Measurements from ENCODE around the gene SLC25A5.
A peak's percentile ranks its signal among the peaks of the same experiment; 100 is the strongest.
"Not testable (repeated sequence)": the region's sequence is repeated elsewhere in the genome, so short reads cannot be mapped to it uniquely, and the experiment has no call there.

Gene SLC25A5

GRCh38 chrX:119477812-119478232, 9.6 kb downstream of the SLC25A5 start:
- peak; percentile 82 for DNase-seq (ENCODE audit: low spot score)

- DNase-seq (ENCODE audit: low spot score): no peak
These were observed 10.3 kb downstream of the SLC25A5 start for GRCh38 chrX:119478504-119478903.

GRCh38 chrX:119479845-119480244, 11.6 kb downstream of the SLC25A5 start:
- DNase-seq (ENCODE audit: low spot score): no peak

DNA sequence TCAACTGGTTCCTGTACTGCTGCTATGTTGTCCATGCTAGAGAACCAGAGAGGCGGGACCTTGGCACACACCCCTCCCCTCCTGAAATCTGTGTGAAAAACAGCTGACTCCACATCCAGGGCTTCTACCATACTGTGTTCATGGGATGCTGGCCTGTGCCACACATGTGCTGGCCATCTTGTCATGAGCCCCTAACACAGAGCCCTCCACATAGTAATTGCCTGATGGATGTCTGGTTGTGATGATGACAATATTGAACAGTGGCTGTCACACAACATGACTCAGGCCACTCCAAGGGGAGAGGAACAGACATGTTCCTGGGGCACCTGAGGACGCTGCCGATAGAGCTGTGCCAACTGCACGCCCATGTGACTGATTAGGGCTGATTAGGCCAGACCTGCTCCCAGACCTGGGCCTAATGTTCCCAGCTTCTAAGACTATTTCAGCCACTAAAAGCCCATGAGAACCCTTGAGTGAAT, 13.1 kb downstream of the SLC25A5 start:
- no peak for DNase-seq (ENCODE audit: low spot score)

GRCh38 chrX:119482041-119482440, 13.8 kb downstream of the SLC25A5 start:
- DNase-seq (ENCODE audit: low spot score): no peak

GRCh38 chrX:119482481-119483480, 14.5 kb downstream of the SLC25A5 start:
- peak; percentile 72 for DNase-seq (ENCODE audit: low spot score)

DNA sequence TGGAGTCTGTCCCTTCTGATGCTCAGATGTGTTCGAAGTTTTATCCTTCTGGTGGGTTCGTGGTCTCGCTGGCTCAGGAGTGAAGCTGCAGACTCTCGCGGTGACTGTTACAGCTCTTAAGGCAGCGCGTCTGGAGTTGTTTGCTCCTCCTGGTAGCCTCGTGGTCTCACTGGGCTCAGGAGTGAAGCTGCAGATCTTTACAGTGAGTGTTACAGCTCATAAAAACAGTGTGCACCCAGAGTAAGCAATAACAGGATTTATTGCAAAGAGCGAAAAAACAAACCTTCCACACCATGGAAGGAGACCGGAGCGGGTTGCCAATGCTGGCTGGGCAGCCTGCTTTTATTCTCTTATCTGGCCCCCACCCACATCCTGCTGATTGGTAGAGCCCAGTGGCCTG, 18.5 kb downstream of the SLC25A5 start:
- DNase-seq (ENCODE audit: low spot score): no peak

GRCh38 chrX:119487766-119488165, 19.5 kb downstream of the SLC25A5 start:
- DNase-seq (ENCODE audit: low spot score): not testable (repeated sequence)

- no peak for DNase-seq (ENCODE audit: low spot score)
These were observed 20.5 kb downstream of the SLC25A5 start for GRCh38 chrX:119488749-119489148.

DNA sequence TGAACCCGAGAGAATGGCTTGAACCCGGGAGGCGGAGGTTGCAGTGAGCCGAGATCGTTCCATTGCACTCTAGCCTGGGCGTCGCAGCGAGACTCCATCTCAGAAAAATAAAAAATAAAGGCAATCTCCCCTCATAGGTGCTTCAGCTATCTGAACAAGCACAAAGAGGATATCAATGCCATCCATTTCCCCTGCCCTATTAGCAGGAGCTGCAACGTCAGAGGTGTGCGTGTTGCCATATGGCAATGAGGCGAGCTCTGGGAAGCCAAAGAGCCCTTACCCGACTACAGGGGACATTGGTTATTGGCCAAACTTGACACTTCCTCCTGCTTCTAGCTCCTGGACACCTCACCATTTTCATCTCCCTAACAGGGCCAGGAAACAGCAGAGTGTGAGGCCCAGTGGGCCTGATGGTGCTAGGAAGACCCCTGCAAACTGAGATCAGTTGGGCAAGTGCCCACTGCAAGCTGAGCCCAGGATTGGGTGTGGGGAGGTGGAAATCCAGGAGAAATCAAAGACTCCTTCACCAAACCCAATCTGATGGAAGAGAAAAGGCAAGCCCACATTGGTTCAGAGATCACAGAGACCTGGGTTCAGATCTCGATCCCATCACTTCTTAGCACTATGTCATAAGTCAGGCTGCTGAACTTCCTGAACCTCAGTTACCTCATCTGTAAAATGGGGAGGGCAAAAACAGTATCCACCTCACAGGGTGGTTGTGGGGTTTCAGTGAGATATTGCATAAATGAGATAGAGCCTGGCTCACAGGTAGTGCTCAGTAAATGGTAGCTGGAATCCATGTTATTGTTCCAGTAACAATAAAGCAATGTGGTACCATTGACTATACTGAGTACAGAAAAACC, 21.2 kb downstream of the SLC25A5 start:
- DNase-seq (ENCODE audit: low spot score): no peak

GRCh38 chrX:119492463-119492862, 24.2 kb downstream of the SLC25A5 start:
- DNase-seq (ENCODE audit: low spot score): no peak

DNA sequence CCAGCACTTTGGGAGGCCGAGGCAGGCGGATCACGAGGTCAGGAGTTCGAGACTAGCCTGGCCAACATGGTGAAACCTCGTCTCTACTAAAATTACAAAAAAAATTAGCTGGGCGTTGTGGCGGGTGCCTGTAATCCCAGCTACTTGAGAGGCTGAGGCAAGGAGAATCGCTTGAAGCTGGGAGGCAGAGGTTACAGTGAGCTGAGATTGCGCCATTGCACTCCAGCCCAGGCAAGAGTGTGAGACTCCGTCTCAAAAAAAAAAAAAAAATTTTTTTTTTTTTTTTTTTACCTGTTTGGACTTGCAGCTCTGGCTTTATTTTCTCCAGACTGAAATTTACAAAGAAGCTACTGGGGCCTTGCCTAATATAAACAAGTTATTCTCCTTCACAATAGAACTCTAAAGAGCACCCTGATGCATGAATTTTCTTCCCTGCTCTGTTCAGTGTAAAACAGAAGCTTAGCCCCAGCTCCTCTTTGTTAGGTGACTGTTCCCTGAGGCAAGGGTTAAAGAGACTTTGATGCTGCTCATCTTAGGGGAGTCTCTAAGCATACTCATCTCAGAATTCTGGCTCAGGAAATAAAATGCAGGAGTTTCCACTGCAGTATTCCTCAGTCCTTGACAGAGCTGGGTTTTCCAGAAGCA, 25.7 kb downstream of the SLC25A5 start:
- DNase-seq (ENCODE audit: low spot score): not testable (repeated sequence)

GRCh38 chrX:119495734-119496726, 27.8 kb downstream of the SLC25A5 start:
- no peak for DNase-seq (ENCODE audit: low spot score)

GRCh38 chrX:119497185-119497584, 28.9 kb downstream of the SLC25A5 start:
- no peak for DNase-seq (ENCODE audit: low spot score)

DNA sequence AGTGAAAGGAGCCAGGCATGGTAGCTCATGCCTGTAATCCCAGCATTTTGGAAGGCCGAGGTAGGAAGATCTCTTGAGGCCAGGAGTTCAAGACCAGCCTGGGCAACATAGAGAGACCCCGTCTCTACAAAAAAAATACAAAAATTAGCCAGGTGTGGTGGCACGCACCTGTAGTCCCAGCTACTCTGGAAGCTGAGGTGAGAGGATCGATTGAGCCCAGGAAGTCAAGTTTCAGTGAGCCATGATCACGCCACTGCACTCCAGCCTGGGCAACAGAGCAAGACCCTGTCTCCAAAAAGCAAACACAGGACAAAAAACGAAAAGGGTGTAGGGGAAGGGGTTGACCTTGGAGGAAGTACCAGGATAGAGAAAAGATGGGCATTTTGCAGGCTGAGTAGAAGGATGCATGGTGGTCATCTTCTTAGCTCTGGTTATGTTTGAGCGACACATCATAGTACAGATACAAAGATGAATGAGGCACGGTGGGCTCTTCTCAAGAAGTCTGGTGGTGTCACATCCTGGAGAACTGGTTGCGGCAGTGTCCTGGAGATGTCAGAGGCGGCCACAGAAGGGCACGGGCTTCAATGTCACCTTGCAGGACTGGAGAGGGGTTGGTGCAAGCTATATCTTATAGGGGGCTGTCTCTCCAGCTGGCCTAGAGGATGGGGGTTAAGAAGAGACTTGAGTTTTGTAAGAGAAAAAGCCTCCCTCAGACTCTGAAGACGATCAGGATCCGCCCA, 32.0 kb downstream of the SLC25A5 start:
- no peak for DNase-seq (ENCODE audit: low spot score)

DNA sequence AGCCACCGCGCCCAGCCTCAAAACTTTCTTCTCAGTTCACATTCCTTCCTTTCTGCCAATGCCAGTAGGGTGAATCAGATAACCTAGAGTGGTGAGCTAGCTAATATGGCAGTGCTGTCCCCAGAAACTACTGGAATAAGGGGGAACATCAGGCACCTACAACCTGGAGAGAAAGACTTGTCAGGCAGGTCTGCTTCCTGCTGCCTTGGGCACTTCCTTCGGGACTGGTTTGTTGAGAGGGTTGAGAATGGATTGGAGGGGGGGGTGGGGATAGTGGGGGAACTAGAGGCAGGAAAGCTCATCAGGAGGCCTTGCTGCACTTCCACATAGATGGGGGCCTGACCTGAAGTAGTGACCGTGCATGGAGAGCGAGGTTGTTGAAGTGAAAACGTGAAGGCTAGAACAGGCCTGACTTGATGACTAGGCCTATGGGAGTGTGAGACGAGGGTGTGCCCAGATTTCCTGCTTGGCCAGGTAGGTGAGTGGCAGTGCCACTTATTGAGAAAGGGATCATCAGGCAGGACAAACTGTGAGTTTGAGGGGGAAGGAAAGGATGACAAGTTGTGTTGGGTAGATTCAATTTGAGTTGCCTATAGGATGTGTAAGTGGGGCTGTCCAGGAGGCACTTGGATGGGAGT, 33.4 kb downstream of the SLC25A5 start:
- DNase-seq (ENCODE audit: low spot score): no peak

GRCh38 chrX:119502727-119503483, 34.7 kb downstream of the SLC25A5 start:
- no peak for DNase-seq (ENCODE audit: low spot score)

DNA sequence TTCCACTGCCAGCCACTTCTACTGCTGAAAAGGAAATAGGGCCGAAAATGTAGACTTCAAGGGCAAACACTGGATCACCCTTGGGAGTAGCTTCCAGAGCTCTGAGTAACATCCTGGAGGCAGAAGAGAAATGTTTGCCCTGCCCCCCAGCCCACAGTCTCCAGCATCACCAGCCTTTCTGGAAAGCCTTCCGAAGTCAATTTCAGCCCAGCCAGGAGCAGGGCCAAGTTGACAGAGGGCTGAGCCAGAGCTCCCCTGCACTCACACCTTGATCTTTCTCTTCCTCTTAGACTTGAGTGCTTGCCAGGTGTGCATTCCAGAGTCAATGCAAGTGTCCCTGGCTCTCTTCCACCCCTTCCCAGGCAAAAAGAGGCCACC, 35.2 kb downstream of the SLC25A5 start:
- no peak for DNase-seq (ENCODE audit: low spot score)

DNA sequence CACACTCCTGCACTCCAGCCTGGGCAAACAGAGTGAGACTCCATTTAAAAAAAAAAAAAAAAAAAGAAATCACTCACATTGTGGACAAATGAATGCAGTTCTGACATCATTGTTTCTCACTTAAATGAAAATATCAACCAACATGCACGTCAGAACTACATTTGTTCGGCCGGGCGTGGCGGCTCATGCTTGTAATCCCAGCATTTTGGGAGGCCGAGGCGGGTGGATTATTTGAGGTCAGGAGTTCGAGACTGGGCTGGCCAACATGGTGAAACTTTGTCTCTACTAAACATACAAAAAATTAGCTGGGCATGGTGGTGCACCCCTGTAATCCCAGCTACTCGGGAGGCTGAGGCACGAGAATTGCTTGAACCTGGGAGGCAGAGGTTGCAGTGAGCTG, 36.9 kb downstream of the SLC25A5 start:
- not testable (repeated sequence) for DNase-seq (ENCODE audit: low spot score)

Measured in HuH-7 (cell line).